ENCODE measurements around the gene SLC2A14.
"Not testable (repeated sequence)": the region's sequence is repeated elsewhere in the genome, so short reads cannot be mapped to it uniquely, and the experiment has no call there.

Gene SLC2A14

GRCh38 chr12:7833201-7833600 lies 39.5 kb downstream of the SLC2A14 start:
- FAIRE-seq = not testable (repeated sequence)

- FAIRE-seq = no peak
These were observed 40.5 kb downstream of the SLC2A14 start for GRCh38 chr12:7832059-7832696.

GRCh38 chr12:7829737-7830136 lies 43.0 kb downstream of the SLC2A14 start:
- FAIRE-seq = not testable (repeated sequence)

- not testable (repeated sequence) for FAIRE-seq
These were observed 47.0 kb downstream of the SLC2A14 start for GRCh38 chr12:7825754-7826153.

- FAIRE-seq = peak; percentile 70
These were observed 65.7 kb downstream of the SLC2A14 start for GRCh38 chr12:7806863-7807487.

- FAIRE-seq = not testable (repeated sequence)
These were observed 66.4 kb downstream of the SLC2A14 start for GRCh38 chr12:7806319-7806718.

GRCh38 chr12:7801460-7801859 lies 71.3 kb downstream of the SLC2A14 start:
- no peak for FAIRE-seq

GRCh38 chr12:7798750-7799308 lies 73.9 kb downstream of the SLC2A14 start:
- FAIRE-seq = not testable (repeated sequence)

GRCh38 chr12:7797698-7798398 lies 74.9 kb downstream of the SLC2A14 start:
- FAIRE-seq = no peak

GRCh38 chr12:7797269-7797668 lies 75.4 kb downstream of the SLC2A14 start:
- not testable (repeated sequence) for FAIRE-seq

GRCh38 chr12:7793211-7793610 lies 79.5 kb downstream of the SLC2A14 start:
- no peak for FAIRE-seq

- FAIRE-seq = not testable (repeated sequence)
These were observed 83.7 kb downstream of the SLC2A14 start, which contains the start of gene NANOG for GRCh38 chr12:7788884-7789528. Gene NANOG (plus strand): TSS chr12:7789402. CDS start chr12:7789615, 213 bp downstream.

- FAIRE-seq = no peak
These were observed 84.4 kb downstream of the SLC2A14 start for GRCh38 chr12:7788294-7788660.

GRCh38 chr12:7787574-7788293 lies 85.0 kb downstream of the SLC2A14 start:
- no peak for FAIRE-seq

GRCh38 chr12:7784701-7785100 lies 88.0 kb downstream of the SLC2A14 start:
- no peak for FAIRE-seq

- not testable (repeated sequence) for FAIRE-seq
These were observed 89.3 kb downstream of the SLC2A14 start for GRCh38 chr12:7783433-7783832.

GRCh38 chr12:7782055-7782454 lies 90.7 kb downstream of the SLC2A14 start:
- FAIRE-seq = no peak

GRCh38 chr12:7781274-7781673 lies 91.4 kb downstream of the SLC2A14 start:
- no peak for FAIRE-seq

- FAIRE-seq = no peak
These were observed 102.7 kb downstream of the SLC2A14 start for GRCh38 chr12:7769999-7770398.
